HG03354 (cell line): ENCODE measurements around the gene MATN1.

Source experiments
- ATAC-seq: cut with Tn5 transposase; IDR thresholded peaks from one replicate; pipeline ENCODE4 v1.9.1; 2021; ENCODE audit warnings: mild to moderate bottlenecking; ENCODE audit not compliant: unreplicated experiment, poor library complexity, severe bottlenecking

The MATN1 gene

GRCh38 chr1:30705698-30706097 is 17.7 kb downstream of the MATN1 start:
- ATAC-seq, result no peak

- no peak for ATAC-seq
These were observed 18.4 kb downstream of the MATN1 start for GRCh38 chr1:30704765-30705509.

- no peak for ATAC-seq
These were observed 19.1 kb downstream of the MATN1 start for GRCh38 chr1:30704271-30704670.

- ATAC-seq, result no peak
These were observed 20.6 kb downstream of the MATN1 start for GRCh38 chr1:30702823-30703222.

- ATAC-seq, result no peak
These were observed 22.1 kb downstream of the MATN1 start for GRCh38 chr1:30701258-30701633.

GRCh38 chr1:30700528-30701257 is 22.7 kb downstream of the MATN1 start:
- no peak for ATAC-seq

GRCh38 chr1:30699762-30700161 is 23.6 kb downstream of the MATN1 start:
- no peak for ATAC-seq

- no peak for ATAC-seq
These were observed 24.9 kb downstream of the MATN1 start for GRCh38 chr1:30698401-30698981.

GRCh38 chr1:30697571-30698376 is 25.6 kb downstream of the MATN1 start:
- ATAC-seq, result no peak

GRCh38 chr1:30696831-30697230 is 26.6 kb downstream of the MATN1 start:
- no peak for ATAC-seq

- no peak for ATAC-seq
These were observed 27.9 kb downstream of the MATN1 start for GRCh38 chr1:30695439-30695841.

GRCh38 chr1:30694280-30695175 is 28.9 kb downstream of the MATN1 start:
- no peak for ATAC-seq

GRCh38 chr1:30693822-30694221 is 29.6 kb downstream of the MATN1 start:
- ATAC-seq, result no peak

- ATAC-seq, result no peak
These were observed 30.0 kb downstream of the MATN1 start for GRCh38 chr1:30693366-30693765.

- no peak for ATAC-seq
These were observed 30.5 kb downstream of the MATN1 start for GRCh38 chr1:30692948-30693301.

GRCh38 chr1:30692201-30692947 is 31.0 kb downstream of the MATN1 start:
- ATAC-seq, result no peak

- no peak for ATAC-seq
These were observed 31.9 kb downstream of the MATN1 start for GRCh38 chr1:30691480-30691879.

- ATAC-seq, result no peak
These were observed 33.3 kb downstream of the MATN1 start for GRCh38 chr1:30689901-30690645.
